ENCODE measurements around the gene TM9SF3.

The TM9SF3 gene

DNA sequence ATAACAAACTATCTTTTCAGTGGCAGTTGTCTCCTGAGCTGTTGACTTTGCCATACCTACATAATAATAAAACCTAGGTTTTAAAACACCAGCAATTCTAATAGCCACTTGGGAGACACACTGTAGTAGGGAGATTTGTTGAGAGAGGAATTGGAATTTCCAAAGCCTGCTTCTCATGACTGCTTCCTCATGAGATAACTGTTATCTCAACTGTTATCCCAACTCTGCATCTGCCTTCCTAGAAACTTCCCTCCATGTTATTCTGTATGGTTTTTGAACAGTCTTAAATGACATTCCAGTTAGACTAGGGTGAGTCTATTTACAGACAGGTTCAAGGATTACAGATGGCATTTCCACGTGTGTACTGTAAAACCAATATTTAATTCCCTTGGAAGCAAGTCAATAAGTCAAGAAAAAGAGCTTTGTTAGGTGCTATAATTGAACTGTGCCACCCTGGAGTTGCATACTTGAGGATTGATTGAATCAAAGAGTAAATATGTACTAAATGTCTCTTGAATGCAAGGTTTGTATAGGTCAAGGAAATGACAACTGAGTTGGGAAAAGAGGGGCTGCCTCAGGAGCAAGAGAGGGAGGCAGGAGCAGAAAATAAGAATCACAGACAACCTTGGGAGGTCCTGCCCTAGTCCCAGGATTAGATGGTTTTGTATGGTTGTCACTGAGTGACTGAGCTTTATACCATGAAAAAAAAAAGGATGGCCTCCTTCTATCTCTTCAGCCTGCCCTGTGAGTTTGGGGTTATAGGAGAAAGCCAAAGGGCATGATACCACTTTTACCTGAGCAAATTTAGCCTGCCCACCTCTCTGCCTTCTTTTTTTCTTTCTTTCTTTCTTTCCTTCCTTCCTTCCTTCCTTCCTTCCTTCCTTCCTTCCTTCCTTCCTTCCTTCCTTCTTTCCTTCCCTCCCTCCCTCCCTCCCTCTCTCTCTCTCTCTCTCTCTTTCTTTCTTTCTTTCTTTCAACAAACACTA, 9.9 kb upstream of the TM9SF3 start:
- Mint-ChIP-seq H3K27me3 (ENCODE audit: low read depth, poor library complexity) (no peaks in the 10 kb centered on the region), H3K27ac (no peak overlapping the region), H3K4me1 (no peaks in the 10 kb centered on the region), H3K4me3 (no peak overlapping the region), H3K9me3 (no peaks in the 10 kb centered on the region), H3K36me3 (ENCODE audit: low read depth) (peaks cover 5% of the 10 kb centered on the region)
- DNase-seq: no peak
- no peak for TF ChIP-seq CTCF (IDR thresholded peaks at IDR 0.05)

DNA sequence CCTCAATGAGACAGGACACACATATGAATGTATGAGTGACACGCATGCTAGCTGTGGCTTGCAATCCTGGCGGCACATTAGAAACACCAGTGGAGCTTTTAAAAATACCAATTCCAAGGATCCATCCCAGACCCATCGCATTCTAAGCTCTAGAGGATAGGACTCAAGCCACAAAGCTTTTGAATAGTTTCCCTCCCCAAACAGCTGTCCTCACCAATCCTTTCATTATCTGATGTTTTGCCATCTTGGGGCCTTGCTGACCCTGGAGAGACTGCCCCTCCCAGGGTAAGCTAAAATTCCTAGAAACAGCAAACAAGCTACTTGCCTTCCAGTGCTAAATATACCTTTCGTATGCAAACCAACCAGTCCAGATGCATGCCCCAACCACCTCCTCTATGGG, 8.9 kb upstream of the TM9SF3 start:
- Mint-ChIP-seq H3K27me3 (ENCODE audit: low read depth, poor library complexity) (no peaks in the 10 kb centered on the region), H3K4me1 (no peaks in the 10 kb centered on the region), H3K36me3 (ENCODE audit: low read depth) (peaks cover 5% of the 10 kb centered on the region), H3K27ac (no peak overlapping the region), H3K9me3 (no peaks in the 10 kb centered on the region), H3K4me3 (no peak overlapping the region)
- DNase-seq: no peak
- TF ChIP-seq CTCF (IDR thresholded peaks at IDR 0.05): no peak

GRCh38 chr10:96591946-96592345, 5.1 kb upstream of the TM9SF3 start:
- no peaks in the 10 kb centered on the region for H3K27me3 Mint-ChIP-seq (ENCODE audit: low read depth, poor library complexity)
- no peaks in the 10 kb centered on the region for H3K4me1 Mint-ChIP-seq
- DNase-seq: no peak
- H3K9me3 Mint-ChIP-seq: no peaks in the 10 kb centered on the region
- TF ChIP-seq CTCF (IDR thresholded peaks at IDR 0.05): no peak
- H3K27ac Mint-ChIP-seq: no peak overlapping the region
- no peak overlapping the region for H3K4me3 Mint-ChIP-seq
- peaks cover 5% of the 10 kb centered on the region for H3K36me3 Mint-ChIP-seq (ENCODE audit: low read depth)

GRCh38 chr10:96588616-96589419, 2.0 kb upstream of the TM9SF3 start:
- peaks cover 5% of the 10 kb centered on the region for H3K36me3 Mint-ChIP-seq (ENCODE audit: low read depth)
- no peak for DNase-seq
- H3K4me3 Mint-ChIP-seq: no peak overlapping the region
- peaks cover 11% of the 10 kb centered on the region for H3K4me1 Mint-ChIP-seq
- TF ChIP-seq CTCF (IDR thresholded peaks at IDR 0.05): no peak
- no peak overlapping the region for H3K27ac Mint-ChIP-seq
- H3K27me3 Mint-ChIP-seq (ENCODE audit: low read depth, poor library complexity): no peaks in the 10 kb centered on the region
- no peaks in the 10 kb centered on the region for H3K9me3 Mint-ChIP-seq

DNA sequence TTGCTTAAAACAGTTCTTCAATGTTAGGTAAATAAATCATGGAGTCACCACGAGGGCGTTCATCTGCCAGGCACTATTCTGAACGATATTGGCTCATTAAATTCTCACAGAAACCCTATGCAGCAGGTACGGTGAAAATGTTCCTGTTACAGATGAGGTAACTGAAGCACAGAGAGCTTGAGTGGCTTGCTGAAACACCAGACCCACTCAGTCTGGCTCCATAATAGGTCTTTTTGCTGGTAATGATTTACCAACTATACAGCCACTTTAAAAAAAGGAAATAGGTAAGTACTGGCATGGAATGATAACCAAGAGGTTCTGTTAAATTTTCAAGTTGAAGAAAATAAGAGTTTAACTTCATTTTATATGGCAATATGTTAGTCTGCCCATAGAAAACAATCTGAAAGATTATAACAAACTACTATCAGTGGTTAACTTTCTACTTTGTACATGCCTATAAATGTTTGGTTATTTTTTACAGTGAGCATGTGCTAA, 1.3 kb upstream of the TM9SF3 start:
- H3K9me3 Mint-ChIP-seq: no peaks in the 10 kb centered on the region
- H3K27ac Mint-ChIP-seq: no peak overlapping the region
- no peaks in the 10 kb centered on the region for H3K27me3 Mint-ChIP-seq (ENCODE audit: low read depth, poor library complexity)
- TF ChIP-seq CTCF (IDR thresholded peaks at IDR 0.05): no peak
- peaks cover 14% of the 10 kb centered on the region for H3K4me1 Mint-ChIP-seq
- H3K36me3 Mint-ChIP-seq (ENCODE audit: low read depth): peaks cover 5% of the 10 kb centered on the region
- no peak for DNase-seq
- H3K4me3 Mint-ChIP-seq: no peak overlapping the region
